ENCODE data around the gene RHEX. TPM values are rescaled to one million over a fixed set of nuclear protein-coding genes. Genes with fewer than 3 reads are reported as not detected.

The RHEX gene
- total RNA-seq, 1 experiment from 2014 or later: not detected

DNA sequence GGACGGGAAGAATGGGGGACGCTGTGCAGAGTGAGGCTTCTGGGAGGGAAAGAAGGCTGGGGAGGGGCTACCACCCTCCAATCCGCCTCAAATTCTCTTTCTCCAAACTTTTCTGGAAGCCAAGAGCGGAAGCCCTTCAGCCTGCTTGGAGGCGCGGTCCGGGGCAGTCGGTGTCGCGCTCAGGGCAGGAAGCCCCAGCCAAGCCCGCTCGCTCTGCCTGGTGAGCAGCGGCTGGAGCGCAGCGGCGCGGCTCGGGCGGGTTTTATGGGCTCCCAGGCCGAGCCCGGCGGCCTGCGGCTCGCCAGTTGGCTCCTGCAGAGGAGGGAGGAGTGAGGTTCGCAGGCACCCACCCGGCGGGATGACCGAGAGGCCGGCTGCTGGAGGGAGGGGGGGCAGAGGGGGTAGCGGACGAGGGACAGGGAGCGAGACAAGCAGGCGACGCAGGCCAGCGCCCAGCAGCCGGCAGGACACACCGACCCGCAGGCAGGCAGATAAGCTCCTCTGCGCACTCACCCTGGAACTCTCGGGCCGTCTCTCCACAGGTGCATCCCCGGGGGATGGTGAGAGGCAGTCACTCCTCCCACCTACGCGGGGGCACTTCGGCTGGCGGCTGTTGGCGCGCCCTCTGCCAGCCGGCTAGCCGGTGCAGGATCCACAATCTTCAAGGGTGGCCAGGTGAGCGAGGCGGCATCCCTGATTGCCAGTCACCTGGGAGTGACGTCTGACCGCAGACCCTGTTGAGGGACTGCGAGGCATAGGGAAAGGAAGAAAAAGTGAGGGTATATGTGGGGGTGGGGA lies 64.4 kb downstream of the RHEX start, which contains the start of gene AVPR1B (continued):
- TF ChIP-seq, protein P1, sequence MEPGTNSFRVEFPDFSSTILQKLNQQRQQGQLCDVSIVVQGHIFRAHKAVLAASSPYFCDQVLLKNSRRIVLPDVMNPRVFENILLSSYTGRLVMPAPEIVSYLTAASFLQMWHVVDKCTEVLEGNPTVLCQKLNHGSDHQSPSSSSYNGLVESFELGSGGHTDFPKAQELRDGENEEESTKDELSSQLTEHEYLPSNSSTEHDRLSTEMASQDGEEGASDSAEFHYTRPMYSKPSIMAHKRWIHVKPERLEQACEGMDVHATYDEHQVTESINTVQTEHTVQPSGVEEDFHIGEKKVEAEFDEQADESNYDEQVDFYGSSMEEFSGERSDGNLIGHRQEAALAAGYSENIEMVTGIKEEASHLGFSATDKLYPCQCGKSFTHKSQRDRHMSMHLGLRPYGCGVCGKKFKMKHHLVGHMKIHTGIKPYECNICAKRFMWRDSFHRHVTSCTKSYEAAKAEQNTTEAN (CRISPR knock-in tag; IDR thresholded peaks at IDR 0.05): no peak
- TF ChIP-seq ZNF232 (CRISPR knock-in tag; IDR thresholded peaks at IDR 0.05) (no peak), FOXP1 (CRISPR knock-in tag; IDR thresholded peaks at IDR 0.05; ENCODE audit: borderline replicate concordance) (peak; percentile 75), KAT7 (CRISPR knock-in tag; IDR thresholded peaks at IDR 0.05; ENCODE audit: borderline replicate concordance) (no peak), CREB1 (CRISPR knock-in tag; IDR thresholded peaks at IDR 0.05) (0 out of 2 replicates have a peak, but pooled peaks have one; percentile 15), ZNF512 (CRISPR knock-in tag; IDR thresholded peaks at IDR 0.05; ENCODE audit: borderline replicate concordance) (0 out of 2 replicates have a peak, but pooled peaks have one; percentile 38), ARID4B (CRISPR knock-in tag; IDR thresholded peaks at IDR 0.05; ENCODE audit: borderline replicate concordance) (peak; percentile 4; the same call in 1 of the 2 replicates), PREB (CRISPR knock-in tag; IDR thresholded peaks at IDR 0.05; ENCODE audit: borderline replicate concordance) (no peak), PRRX2 (CRISPR knock-in tag; IDR thresholded peaks at IDR 0.05) (no peak), ZNF423 (CRISPR knock-in tag; IDR thresholded peaks at IDR 0.05) (peak; percentile 67; the same call in 1 of the 2 replicates), NFATC4 (CRISPR knock-in tag; IDR thresholded peaks at IDR 0.05) (no peak), NFE2L1 (CRISPR knock-in tag; IDR thresholded peaks at IDR 0.05) (0 out of 2 replicates have a peak, but pooled peaks have one; percentile 28), MYBL2 (CRISPR knock-in tag; IDR thresholded peaks at IDR 0.05) (peak; percentile 48; the same call in 1 of the 2 replicates), SP1 (CRISPR knock-in tag; conservative IDR thresholded peaks at IDR 0.05) (peak; percentile 54; the same call in 1 of the 2 replicates), CREM (CRISPR knock-in tag; IDR thresholded peaks at IDR 0.05) (no peak)
- TF ChIP-seq, protein P2, sequence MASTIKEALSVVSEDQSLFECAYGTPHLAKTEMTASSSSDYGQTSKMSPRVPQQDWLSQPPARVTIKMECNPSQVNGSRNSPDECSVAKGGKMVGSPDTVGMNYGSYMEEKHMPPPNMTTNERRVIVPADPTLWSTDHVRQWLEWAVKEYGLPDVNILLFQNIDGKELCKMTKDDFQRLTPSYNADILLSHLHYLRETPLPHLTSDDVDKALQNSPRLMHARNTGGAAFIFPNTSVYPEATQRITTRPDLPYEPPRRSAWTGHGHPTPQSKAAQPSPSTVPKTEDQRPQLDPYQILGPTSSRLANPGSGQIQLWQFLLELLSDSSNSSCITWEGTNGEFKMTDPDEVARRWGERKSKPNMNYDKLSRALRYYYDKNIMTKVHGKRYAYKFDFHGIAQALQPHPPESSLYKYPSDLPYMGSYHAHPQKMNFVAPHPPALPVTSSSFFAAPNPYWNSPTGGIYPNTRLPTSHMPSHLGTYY (CRISPR knock-in tag; IDR thresholded peaks at IDR 0.05): no peak
- TF ChIP-seq, protein P3, sequence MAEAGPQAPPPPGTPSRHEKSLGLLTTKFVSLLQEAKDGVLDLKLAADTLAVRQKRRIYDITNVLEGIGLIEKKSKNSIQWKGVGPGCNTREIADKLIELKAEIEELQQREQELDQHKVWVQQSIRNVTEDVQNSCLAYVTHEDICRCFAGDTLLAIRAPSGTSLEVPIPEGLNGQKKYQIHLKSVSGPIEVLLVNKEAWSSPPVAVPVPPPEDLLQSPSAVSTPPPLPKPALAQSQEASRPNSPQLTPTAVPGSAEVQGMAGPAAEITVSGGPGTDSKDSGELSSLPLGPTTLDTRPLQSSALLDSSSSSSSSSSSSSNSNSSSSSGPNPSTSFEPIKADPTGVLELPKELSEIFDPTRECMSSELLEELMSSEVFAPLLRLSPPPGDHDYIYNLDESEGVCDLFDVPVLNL (CRISPR knock-in tag; IDR thresholded peaks at IDR 0.05; ENCODE audit: borderline replicate concordance, low read depth): no peak
- TF ChIP-seq, protein P4, sequence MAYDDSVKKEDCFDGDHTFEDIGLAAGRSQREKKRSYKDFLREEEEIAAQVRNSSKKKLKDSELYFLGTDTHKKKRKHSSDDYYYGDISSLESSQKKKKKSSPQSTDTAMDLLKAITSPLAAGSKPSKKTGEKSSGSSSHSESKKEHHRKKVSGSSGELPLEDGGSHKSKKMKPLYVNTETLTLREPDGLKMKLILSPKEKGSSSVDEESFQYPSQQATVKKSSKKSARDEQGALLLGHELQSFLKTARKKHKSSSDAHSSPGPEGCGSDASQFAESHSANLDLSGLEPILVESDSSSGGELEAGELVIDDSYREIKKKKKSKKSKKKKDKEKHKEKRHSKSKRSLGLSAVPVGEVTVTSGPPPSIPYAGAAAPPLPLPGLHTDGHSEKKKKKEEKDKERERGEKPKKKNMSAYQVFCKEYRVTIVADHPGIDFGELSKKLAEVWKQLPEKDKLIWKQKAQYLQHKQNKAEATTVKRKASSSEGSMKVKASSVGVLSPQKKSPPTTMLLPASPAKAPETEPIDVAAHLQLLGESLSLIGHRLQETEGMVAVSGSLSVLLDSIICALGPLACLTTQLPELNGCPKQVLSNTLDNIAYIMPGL (CRISPR knock-in tag; IDR thresholded peaks at IDR 0.05): 0 out of 2 replicates have a peak, but pooled peaks have one; percentile 16
- TF ChIP-seq, protein P5, sequence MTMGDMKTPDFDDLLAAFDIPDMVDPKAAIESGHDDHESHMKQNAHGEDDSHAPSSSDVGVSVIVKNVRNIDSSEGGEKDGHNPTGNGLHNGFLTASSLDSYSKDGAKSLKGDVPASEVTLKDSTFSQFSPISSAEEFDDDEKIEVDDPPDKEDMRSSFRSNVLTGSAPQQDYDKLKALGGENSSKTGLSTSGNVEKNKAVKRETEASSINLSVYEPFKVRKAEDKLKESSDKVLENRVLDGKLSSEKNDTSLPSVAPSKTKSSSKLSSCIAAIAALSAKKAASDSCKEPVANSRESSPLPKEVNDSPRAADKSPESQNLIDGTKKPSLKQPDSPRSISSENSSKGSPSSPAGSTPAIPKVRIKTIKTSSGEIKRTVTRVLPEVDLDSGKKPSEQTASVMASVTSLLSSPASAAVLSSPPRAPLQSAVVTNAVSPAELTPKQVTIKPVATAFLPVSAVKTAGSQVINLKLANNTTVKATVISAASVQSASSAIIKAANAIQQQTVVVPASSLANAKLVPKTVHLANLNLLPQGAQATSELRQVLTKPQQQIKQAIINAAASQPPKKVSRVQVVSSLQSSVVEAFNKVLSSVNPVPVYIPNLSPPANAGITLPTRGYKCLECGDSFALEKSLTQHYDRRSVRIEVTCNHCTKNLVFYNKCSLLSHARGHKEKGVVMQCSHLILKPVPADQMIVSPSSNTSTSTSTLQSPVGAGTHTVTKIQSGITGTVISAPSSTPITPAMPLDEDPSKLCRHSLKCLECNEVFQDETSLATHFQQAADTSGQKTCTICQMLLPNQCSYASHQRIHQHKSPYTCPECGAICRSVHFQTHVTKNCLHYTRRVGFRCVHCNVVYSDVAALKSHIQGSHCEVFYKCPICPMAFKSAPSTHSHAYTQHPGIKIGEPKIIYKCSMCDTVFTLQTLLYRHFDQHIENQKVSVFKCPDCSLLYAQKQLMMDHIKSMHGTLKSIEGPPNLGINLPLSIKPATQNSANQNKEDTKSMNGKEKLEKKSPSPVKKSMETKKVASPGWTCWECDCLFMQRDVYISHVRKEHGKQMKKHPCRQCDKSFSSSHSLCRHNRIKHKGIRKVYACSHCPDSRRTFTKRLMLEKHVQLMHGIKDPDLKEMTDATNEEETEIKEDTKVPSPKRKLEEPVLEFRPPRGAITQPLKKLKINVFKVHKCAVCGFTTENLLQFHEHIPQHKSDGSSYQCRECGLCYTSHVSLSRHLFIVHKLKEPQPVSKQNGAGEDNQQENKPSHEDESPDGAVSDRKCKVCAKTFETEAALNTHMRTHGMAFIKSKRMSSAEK (CRISPR knock-in tag; IDR thresholded peaks at IDR 0.05; ENCODE audit: borderline replicate concordance): no peak

Data from WTC11 (cell line).